GM12878 (cell line): ENCODE results near the gene PLA2G2C. TPM values are rescaled to one million over a fixed set of nuclear protein-coding genes. Genes with fewer than 3 reads are reported as not detected.

ENCODE experiments used
- CEBPZ ChIP-seq: fragments of 150-350 bp; IDR thresholded peaks from 2 replicates; pipeline ENCODE4 v1.6.1; 2016; ENCODE audit warnings: low read depth, low read length
- FOXM1 ChIP-seq: IDR thresholded peaks from 2 replicates; pipeline ENCODE4 v1.6.1; 2012; ENCODE audit warnings: low read depth, mild to moderate bottlenecking, inconsistent platforms, low read length, moderate library complexity
- IKZF2 ChIP-seq, 2 experiments: fragments of 450-650 bp; IDR thresholded peaks; 2 replicates each; pipeline ENCODE4 v1.6.1; 2017; ENCODE audit warnings: mild to moderate bottlenecking in 2 of 2, moderate library complexity in 2 of 2
- NBN ChIP-seq: fragments of 450-650 bp; IDR thresholded peaks from 2 replicates; pipeline ENCODE4 v1.6.1; 2016
- NFXL1 ChIP-seq: fragments of 450-650 bp; IDR thresholded peaks from 2 replicates; pipeline ENCODE4 v1.6.1; 2017; ENCODE audit warnings: antibody characterized with exemption, mild to moderate bottlenecking, borderline replicate concordance
- POU2F2 ChIP-seq: IDR thresholded peaks from 3 replicates; pipeline ENCODE4 v1.6.1; 2011; ENCODE audit warnings: low read depth, mild to moderate bottlenecking, low read length, borderline replicate concordance
- PRDM15 ChIP-seq: fragments of 450-650 bp; formaldehyde crosslinking; IDR thresholded peaks from 2 replicates; pipeline ENCODE4 v1.4.0; 2020; ENCODE audit warnings: mild to moderate bottlenecking, moderate library complexity
- SKIL ChIP-seq: fragments of 450-650 bp; IDR thresholded peaks from 2 replicates; pipeline ENCODE4 v1.6.1; 2017; ENCODE audit warnings: mild to moderate bottlenecking, low read depth, inconsistent platforms; ENCODE audit not compliant: poor library complexity, severe bottlenecking
- SREBF1 ChIP-seq: IDR thresholded peaks from 2 replicates; pipeline ENCODE4 v1.6.1; 2012; ENCODE audit warnings: mild to moderate bottlenecking, low read length
- ZNF207 ChIP-seq: fragments of 450-650 bp; IDR thresholded peaks from 2 replicates; pipeline ENCODE4 v1.6.1; 2014; ENCODE audit warnings: antibody characterized with exemption, mild to moderate bottlenecking, borderline replicate concordance
- ZNF592 ChIP-seq: fragments of 450-650 bp; IDR thresholded peaks from 2 replicates; pipeline ENCODE4 v1.6.1; 2017; ENCODE audit warnings: mild to moderate bottlenecking, moderate library complexity
- polyA plus RNA-seq, 11 experiments: library from polyadenylated mRNA; depleted of rRNA in 4 of 11; unstranded in 6 of 11; stranded (reverse) in 5 of 11; fragments of >200 nt; fragmentation: Nextera tagmentation in 4 of 11; fragmentation: Illumina TruSeq in 1 of 11; extraction: Ambion mirVana in 4 of 11; extraction: Trizol in 1 of 11; gene quantifications; 1 replicate in 1 of 11; 2 replicates in 10 of 11; pipeline versions ENCODE4 v1.2.1 to v1.2.3, GENCODE V29; 2011 to 2016; ENCODE audit warnings: inconsistent platforms in 2 of 11, missing spikeins in 2 of 11, low read depth in 1 of 11
- total RNA-seq, 4 experiments: library from RNA; depleted of rRNA in 3 of 4; stranded (reverse); fragments of >200 nt in 3 of 4; fragmentation: Illumina TruSeq in 1 of 4; extraction: Trizol in 1 of 4; gene quantifications; 2 replicates each; pipeline versions ENCODE4 v1.2.1 to v1.2.3, GENCODE V29; 2013 to 2021

Gene PLA2G2C
- total and polyA plus RNA-seq, 10 of the 15 experiments (the other 5 are each of a cell fraction or from before 2014, with no cell fraction given), result 0.05 TPM; not detected in 9

GRCh38 chr1:20151906-20152598, 34.3 kb downstream of the PLA2G2C start (continued):
- peak; percentile 51; the same call in 1 of the 2 replicates for TF ChIP-seq ZNF592
- TF ChIP-seq NBN, result peak; percentile 58
- TF ChIP-seq SREBF1, result no peak
- TF ChIP-seq PRDM15 (CRISPR knock-in tag), result no peak
- TF ChIP-seq POU2F2, result peak; percentile 33; the same call in 1 of the 3 replicates
- TF ChIP-seq SKIL, result no peak
- no peak for TF ChIP-seq FOXM1
- TF ChIP-seq NFXL1, result peak; percentile 46; the same call in 1 of the 2 replicates
- peak in 1 of 2 experiments; percentile 27; a peak in 1 of 4 replicates for TF ChIP-seq IKZF2 (IDR thresholded peaks at IDR 0.05)
- no peak for TF ChIP-seq CEBPZ
- 0 out of 2 replicates have a peak, but pooled peaks have one; percentile 60 for TF ChIP-seq ZNF207
